Astrocyte (in vitro differentiated cells and primary cell): Measurements from ENCODE around the gene KNSTRN. TPM values are rescaled to one million over a fixed set of nuclear protein-coding genes. Genes with fewer than 3 reads are reported as not detected.

Source experiments
- DNase-seq: peaks from one replicate; pipeline ENCODE4 v3.0.0-alpha.2; 2010; ENCODE audit warnings: low read depth
- FAIRE-seq: peaks from 2 replicates; lab custom pipeline; 2011; peaks lifted over from hg19 to GRCh38; lab: Jason Lieb, UNC
- H2AFZ ChIP-seq: 2 replicates; pipeline ENCODE4 v1.6.0; 2012; ENCODE audit warnings: low read depth, low read length, inconsistent platforms
- H3K27ac ChIP-seq: 2 replicates; pipeline ENCODE4 v1.5.1; 2011; ENCODE audit warnings: low read depth, low read length, inconsistent platforms
- H3K27me3 ChIP-seq: 2 replicates; pipeline ENCODE4 v1.6.0; 2011; ENCODE audit warnings: low read length, inconsistent platforms; ENCODE audit not compliant: insufficient read depth
- H3K36me3 ChIP-seq: 2 replicates; pipeline ENCODE4 v1.5.1; 2011; ENCODE audit warnings: low read length, inconsistent platforms; ENCODE audit not compliant: insufficient read depth
- H3K4me1 ChIP-seq: 2 replicates; pipeline ENCODE4 v1.5.1; 2011; ENCODE audit warnings: low read length, inconsistent platforms; ENCODE audit not compliant: insufficient read depth
- H3K4me2 ChIP-seq: 2 replicates; pipeline ENCODE4 v1.6.0; 2012; ENCODE audit warnings: low read length, inconsistent platforms
- H3K4me3 ChIP-seq: 2 replicates; pipeline ENCODE4 v1.5.1; 2011; ENCODE audit warnings: low read depth, mild to moderate bottlenecking, low read length, inconsistent platforms; ENCODE audit not compliant: insufficient read depth
- H3K79me2 ChIP-seq: 2 replicates; pipeline ENCODE4 v1.6.0; 2012; ENCODE audit warnings: mild to moderate bottlenecking, low read length, inconsistent platforms; ENCODE audit not compliant: insufficient read depth
- H3K9ac ChIP-seq: 2 replicates; pipeline ENCODE4 v1.6.0; 2012; ENCODE audit warnings: mild to moderate bottlenecking, low read length, inconsistent platforms
- H3K9me3 ChIP-seq: 2 replicates; pipeline ENCODE4 v1.5.1; 2012; ENCODE audit warnings: low read depth, mild to moderate bottlenecking, low read length, inconsistent platforms; ENCODE audit not compliant: insufficient read depth
- H4K20me1 ChIP-seq: 2 replicates; pipeline ENCODE4 v1.6.0; 2012; ENCODE audit warnings: low read length, inconsistent platforms; ENCODE audit not compliant: insufficient read depth
- H3K27ac Mint-ChIP-seq: one replicate; pipeline ENCODE4 v1.8.0; 2021; ENCODE audit warnings: mild to moderate bottlenecking, mixed read lengths; ENCODE audit not compliant: unreplicated experiment
- H3K27me3 Mint-ChIP-seq: one replicate; pipeline ENCODE4 v1.8.0; 2021; ENCODE audit warnings: low read depth, mixed read lengths; ENCODE audit not compliant: unreplicated experiment
- H3K36me3 Mint-ChIP-seq: one replicate; pipeline ENCODE4 v1.8.0; 2021; ENCODE audit warnings: low read depth, mixed read lengths; ENCODE audit not compliant: unreplicated experiment
- H3K4me1 Mint-ChIP-seq: one replicate; pipeline ENCODE4 v1.8.0; 2021; ENCODE audit warnings: low read depth, mixed read lengths; ENCODE audit not compliant: unreplicated experiment
- H3K4me3 Mint-ChIP-seq: one replicate; pipeline ENCODE4 v1.8.0; 2021; ENCODE audit warnings: mild to moderate bottlenecking, moderate library complexity, mixed read lengths; ENCODE audit not compliant: unreplicated experiment
- H3K9me3 Mint-ChIP-seq: one replicate; pipeline ENCODE4 v1.8.0; 2021; ENCODE audit warnings: mild to moderate bottlenecking, mixed read lengths; ENCODE audit not compliant: unreplicated experiment
- EZH2 ChIP-seq: IDR thresholded peaks from 2 replicates; pipeline ENCODE4 v1.6.1; 2012; ENCODE audit warnings: mild to moderate bottlenecking, low read length, inconsistent platforms; ENCODE audit not compliant: insufficient read depth
- total RNA-seq: library from RNA; stranded (reverse); gene quantifications from 2 replicates; pipeline ENCODE4 v1.2.1, GENCODE V29; 2021
- TF ChIP-seq, protein P1 (sequence below): IDR thresholded peaks from 2 replicates; pipeline ENCODE4 v1.5.1; 2011; ENCODE audit warnings: low read depth, mild to moderate bottlenecking, inconsistent platforms, low read length, moderate library complexity; ENCODE audit not compliant: insufficient read depth

KNSTRN gene
- total RNA-seq, 1 donor from 2014 or later = 37.8 TPM

DNA sequence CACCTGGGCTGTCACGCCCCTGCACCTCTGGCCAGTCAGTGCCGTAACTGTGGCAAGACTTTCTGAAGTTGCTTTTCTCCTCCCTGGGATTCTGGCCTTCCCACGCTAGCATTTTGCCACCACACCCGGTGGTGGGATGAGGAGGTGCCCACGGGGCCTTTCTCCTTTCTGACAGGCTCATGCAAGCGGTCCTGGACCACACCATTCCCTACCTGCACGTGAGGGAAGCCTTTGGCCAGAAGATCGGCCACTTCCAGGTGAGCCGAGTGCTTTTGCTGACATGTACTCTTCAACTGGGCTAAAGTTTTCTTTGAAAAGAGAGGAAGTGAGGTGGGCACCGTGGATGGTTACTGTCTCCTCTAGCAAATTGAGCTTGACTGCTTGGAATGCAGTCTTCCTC lies 32.7 kb downstream of the KNSTRN start:
- H3K27me3 ChIP-seq = no peaks in the 10 kb centered on the region
- H3K4me2 ChIP-seq = no peak overlapping the region
- no peaks in the 10 kb centered on the region for H3K4me1 ChIP-seq
- Mint-ChIP-seq H3K4me1 (no peaks in the 10 kb centered on the region), H3K9me3 (no peaks in the 10 kb centered on the region), H3K4me3 (no peak overlapping the region), H3K27ac (no peak overlapping the region), H3K36me3 (peaks cover 24% of the 10 kb centered on the region), H3K27me3 (no peaks in the 10 kb centered on the region)
- no peak overlapping the region for H2AFZ ChIP-seq
- no peaks in the 10 kb centered on the region for H3K9me3 ChIP-seq
- FAIRE-seq = no peak
- peaks cover 9% of the 10 kb centered on the region for H4K20me1 ChIP-seq
- no peak for TF ChIP-seq EZH2
- TF ChIP-seq, protein P1, sequence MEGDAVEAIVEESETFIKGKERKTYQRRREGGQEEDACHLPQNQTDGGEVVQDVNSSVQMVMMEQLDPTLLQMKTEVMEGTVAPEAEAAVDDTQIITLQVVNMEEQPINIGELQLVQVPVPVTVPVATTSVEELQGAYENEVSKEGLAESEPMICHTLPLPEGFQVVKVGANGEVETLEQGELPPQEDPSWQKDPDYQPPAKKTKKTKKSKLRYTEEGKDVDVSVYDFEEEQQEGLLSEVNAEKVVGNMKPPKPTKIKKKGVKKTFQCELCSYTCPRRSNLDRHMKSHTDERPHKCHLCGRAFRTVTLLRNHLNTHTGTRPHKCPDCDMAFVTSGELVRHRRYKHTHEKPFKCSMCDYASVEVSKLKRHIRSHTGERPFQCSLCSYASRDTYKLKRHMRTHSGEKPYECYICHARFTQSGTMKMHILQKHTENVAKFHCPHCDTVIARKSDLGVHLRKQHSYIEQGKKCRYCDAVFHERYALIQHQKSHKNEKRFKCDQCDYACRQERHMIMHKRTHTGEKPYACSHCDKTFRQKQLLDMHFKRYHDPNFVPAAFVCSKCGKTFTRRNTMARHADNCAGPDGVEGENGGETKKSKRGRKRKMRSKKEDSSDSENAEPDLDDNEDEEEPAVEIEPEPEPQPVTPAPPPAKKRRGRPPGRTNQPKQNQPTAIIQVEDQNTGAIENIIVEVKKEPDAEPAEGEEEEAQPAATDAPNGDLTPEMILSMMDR = no peak
- no peak overlapping the region for H3K4me3 ChIP-seq
- H3K27ac ChIP-seq = no peak overlapping the region
- no peak for DNase-seq
- no peak overlapping the region for H3K9ac ChIP-seq
- peaks cover 35% of the 10 kb centered on the region for H3K36me3 ChIP-seq
- no peaks in the 10 kb centered on the region for H3K79me2 ChIP-seq

DNA sequence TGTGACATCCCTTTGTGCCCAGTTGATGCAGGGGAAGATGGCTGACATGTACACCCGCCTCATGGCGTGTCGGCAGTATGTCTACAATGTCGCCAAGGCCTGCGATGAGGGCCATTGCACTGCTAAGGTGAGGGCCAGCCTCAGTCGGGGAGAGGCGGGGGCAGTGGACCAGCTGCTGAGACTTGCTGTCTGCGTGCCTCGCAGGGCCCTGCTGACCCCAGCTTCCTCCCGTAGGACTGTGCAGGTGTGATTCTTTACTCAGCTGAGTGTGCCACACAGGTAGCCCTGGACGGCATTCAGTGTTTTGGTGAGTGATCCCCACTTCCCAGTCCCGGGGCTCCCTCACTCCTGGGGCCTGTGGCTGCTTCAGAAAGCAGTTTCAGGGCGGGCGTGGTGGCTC lies 33.5 kb downstream of the KNSTRN start:
- Histone ChIP-seq H3K27ac (no peak overlapping the region), H4K20me1 (peaks cover 6% of the 10 kb centered on the region), H3K4me1 (no peaks in the 10 kb centered on the region), H3K4me3 (no peak overlapping the region), H3K79me2 (no peaks in the 10 kb centered on the region), H3K27me3 (no peaks in the 10 kb centered on the region), H3K9me3 (no peaks in the 10 kb centered on the region), H3K4me2 (no peak overlapping the region), H3K36me3 (peaks cover 29% of the 10 kb centered on the region), H3K9ac (no peak overlapping the region), H2AFZ (no peak overlapping the region)
- Mint-ChIP-seq H3K4me3 (no peak overlapping the region), H3K36me3 (peaks cover 17% of the 10 kb centered on the region), H3K27ac (no peak overlapping the region), H3K9me3 (no peaks in the 10 kb centered on the region), H3K4me1 (no peaks in the 10 kb centered on the region), H3K27me3 (peaks cover 2% of the 10 kb centered on the region)
- TF ChIP-seq, protein P1 = no peak
- TF ChIP-seq EZH2 = no peak
- DNase-seq = no peak
- FAIRE-seq = no peak

DNA sequence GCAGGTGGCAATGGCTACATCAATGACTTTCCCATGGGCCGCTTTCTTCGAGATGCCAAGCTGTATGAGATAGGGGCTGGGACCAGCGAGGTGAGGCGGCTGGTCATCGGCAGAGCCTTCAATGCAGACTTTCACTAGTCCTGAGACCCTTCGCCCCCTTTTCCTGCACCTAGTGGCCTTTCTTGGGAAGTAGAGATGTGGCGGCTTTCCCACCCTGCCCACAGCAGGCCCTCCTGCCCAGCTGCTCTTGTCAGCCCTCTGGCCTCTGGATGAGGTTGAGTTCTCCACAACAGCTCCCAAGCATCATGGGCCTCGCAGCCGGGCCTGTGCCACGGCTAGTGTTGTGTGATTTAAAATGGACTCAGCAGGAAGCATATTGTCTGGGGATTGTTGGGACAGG lies 35.6 kb downstream of the KNSTRN start:
- H3K9me3 Mint-ChIP-seq = no peaks in the 10 kb centered on the region
- DNase-seq = no peak
- Histone ChIP-seq H4K20me1 (no peaks in the 10 kb centered on the region), H3K4me2 (no peak overlapping the region), H3K9ac (no peak overlapping the region), H3K36me3 (peaks cover 18% of the 10 kb centered on the region), H3K4me1 (no peaks in the 10 kb centered on the region), H2AFZ (no peak overlapping the region), H3K9me3 (no peaks in the 10 kb centered on the region), H3K4me3 (no peak overlapping the region), H3K27ac (no peak overlapping the region), H3K79me2 (no peaks in the 10 kb centered on the region), H3K27me3 (no peaks in the 10 kb centered on the region)
- no peak overlapping the region for H3K27ac Mint-ChIP-seq
- no peaks in the 10 kb centered on the region for H3K4me1 Mint-ChIP-seq
- no peak for FAIRE-seq
- TF ChIP-seq, protein P1 = no peak
- no peak for TF ChIP-seq EZH2
- peaks cover 2% of the 10 kb centered on the region for H3K27me3 Mint-ChIP-seq
- no peak overlapping the region for H3K4me3 Mint-ChIP-seq
- peaks cover 7% of the 10 kb centered on the region for H3K36me3 Mint-ChIP-seq
